H1 (cell line): Measurements from ENCODE around the gene THAP9. TPM values are rescaled to one million over a fixed set of nuclear protein-coding genes. Genes with fewer than 3 reads are reported as not detected.

Experiments
- CTCF ChIA-PET: fragments of 300-600 bp; sonication (Branson Sonifier 250); formaldehyde crosslinking; loops from one replicate; lab custom pipeline; 2021; ENCODE audit not compliant: partially characterized antibody; lab: Charles Lee
- POLR2A ChIA-PET: fragments of 300-600 bp; sonication (Branson Sonifier 250); formaldehyde crosslinking; loops from one replicate; lab custom pipeline; 2021; ENCODE audit warnings: inconsistent platforms; ENCODE audit not compliant: partially characterized antibody; lab: Charles Lee
- DNase-seq, 2 experiments: peaks; one replicate each; pipeline versions ENCODE4 v3.0.0 to v3.0.0-alpha.2; 2010 to 2022; ENCODE audit warnings: low spot score in 2 of 2, low read depth in 1 of 2, mixed read lengths in 1 of 2
- FAIRE-seq: peaks from 2 replicates; lab custom pipeline; 2011; peaks lifted over from hg19 to GRCh38; lab: Jason Lieb, UNC
- H2AFZ ChIP-seq: 2 replicates; pipeline ENCODE4 v1.8.1; 2012; ENCODE audit warnings: low read length, inconsistent platforms
- H2AK5ac ChIP-seq: 2 replicates; pipeline ENCODE4 v1.6.1; 2013; ENCODE audit warnings: low read depth, low read length
- H2BK120ac ChIP-seq: replicated peaks from 2 replicates; pipeline ENCODE3; 2013; ENCODE audit warnings: low read depth, low read length, inconsistent platforms
- H2BK12ac ChIP-seq: 2 replicates; pipeline ENCODE4 v1.6.1; 2013; ENCODE audit warnings: low read depth, low read length
- H2BK15ac ChIP-seq: 2 replicates; pipeline ENCODE4 v1.6.1; 2013; ENCODE audit warnings: low read length
- H2BK20ac ChIP-seq: 2 replicates; pipeline ENCODE4 v1.6.1; 2013; ENCODE audit warnings: low read length
- H2BK5ac ChIP-seq: 2 replicates; pipeline ENCODE4 v1.6.1; 2013; ENCODE audit warnings: low read depth, low read length
- H3K14ac ChIP-seq: 2 replicates; pipeline ENCODE4 v1.6.1; 2013; ENCODE audit warnings: inconsistent platforms; ENCODE audit not compliant: insufficient read length
- H3K18ac ChIP-seq: 2 replicates; pipeline ENCODE4 v1.6.1; 2013; ENCODE audit warnings: low read length; ENCODE audit errors: extremely low read depth
- H3K23ac ChIP-seq: 2 replicates; pipeline ENCODE4 v1.6.1; 2013; ENCODE audit warnings: inconsistent platforms; ENCODE audit not compliant: insufficient read length
- H3K23me2 ChIP-seq: 2 replicates; pipeline ENCODE4 v1.6.1; 2013; ENCODE audit warnings: low read depth, low read length
- H3K27ac ChIP-seq: 2 replicates; pipeline ENCODE4 v1.6.1; 2011; ENCODE audit warnings: low read depth, low read length, inconsistent platforms
- H3K27me3 ChIP-seq, 4 experiments: replicated peaks in 1 of 4; 1 replicate in 1 of 4; 2 replicates in 3 of 4; pipeline versions ENCODE4 v1.6.1 to v1.8.1; 2011 to 2013; ENCODE audit warnings: low read length in 3 of 4, mild to moderate bottlenecking in 3 of 4, inconsistent platforms in 2 of 4, mixed read lengths in 2 of 4, moderate library complexity in 1 of 4; ENCODE audit not compliant: control insufficient read depth in 3 of 4, insufficient read depth in 3 of 4; ENCODE audit errors: extremely low read depth in 1 of 4
- H3K36me3 ChIP-seq, 4 experiments: 2 replicates each; pipeline versions ENCODE4 v1.6.1 to v1.8.1; 2011 to 2013; ENCODE audit warnings: mild to moderate bottlenecking in 4 of 4, low read length in 3 of 4, moderate library complexity in 2 of 4, control low read depth in 1 of 4, inconsistent platforms in 1 of 4; ENCODE audit not compliant: insufficient read depth in 4 of 4, control insufficient read depth in 2 of 4
- H3K4ac ChIP-seq: replicated peaks from 2 replicates; pipeline ENCODE3; 2013; ENCODE audit warnings: low read length, low read depth, mixed read lengths, inconsistent platforms; ENCODE audit not compliant: insufficient read length
- H3K4me1 ChIP-seq, 4 experiments: replicated peaks in 1 of 4; 1 replicate in 1 of 4; 2 replicates in 3 of 4; pipeline versions ENCODE4 v1.6.1 to v1.8.1; 2011 to 2013; ENCODE audit warnings: low read length in 3 of 4, inconsistent platforms in 2 of 4, mixed read lengths in 1 of 4; ENCODE audit not compliant: insufficient read depth in 4 of 4, control insufficient read depth in 3 of 4
- H3K4me2 ChIP-seq, 2 experiments: 2 replicates each; pipeline versions ENCODE4 v1.6.1 to v1.8.1; 2011 to 2013; ENCODE audit warnings: low read depth in 2 of 2, low read length in 2 of 2, control low read depth in 1 of 2, inconsistent platforms in 1 of 2, mild to moderate bottlenecking in 1 of 2; ENCODE audit not compliant: insufficient read depth in 1 of 2
- H3K4me3 ChIP-seq, 4 experiments: fragments of 200-600, 300-600 bp in 1 of 4; sonication (generic), shearing (Covaris generic), sonication (Bioruptor Twin) in 1 of 4; 2 replicates each; pipeline versions ENCODE4 v1.5.1 to v1.8.1; 2011 to 2016; ENCODE audit warnings: low read length in 4 of 4, low read depth in 3 of 4, control low read depth in 2 of 4, inconsistent platforms in 2 of 4, mild to moderate bottlenecking in 2 of 4, mixed read lengths in 1 of 4, moderate library complexity in 1 of 4; ENCODE audit not compliant: insufficient read depth in 2 of 4; ENCODE audit errors: extremely low read depth in 1 of 4
- H3K56ac ChIP-seq: replicated peaks from 2 replicates; pipeline ENCODE3; 2013; ENCODE audit warnings: low read depth, mild to moderate bottlenecking, mixed read lengths, low read length, inconsistent platforms; ENCODE audit not compliant: insufficient read length
- H3K79me1 ChIP-seq: 2 replicates; pipeline ENCODE4 v1.6.1; 2013; ENCODE audit warnings: low read depth, low read length, control low read depth
- H3K79me2 ChIP-seq, 2 experiments: 2 replicates each; pipeline versions ENCODE4 v1.6.1 to v1.8.1; 2012 to 2013; ENCODE audit warnings: low read length in 2 of 2, mild to moderate bottlenecking in 2 of 2, inconsistent platforms in 1 of 2; ENCODE audit not compliant: insufficient read depth in 2 of 2, control insufficient read depth in 1 of 2
- H3K9ac ChIP-seq, 4 experiments: replicated peaks in 1 of 4; 1 replicate in 1 of 4; 2 replicates in 3 of 4; pipeline versions ENCODE4 v1.6.1 to v1.8.1; 2011 to 2013; ENCODE audit warnings: low read depth in 3 of 4, low read length in 3 of 4, control low read depth in 2 of 4, mild to moderate bottlenecking in 2 of 4, moderate library complexity in 2 of 4, inconsistent platforms in 1 of 4; ENCODE audit errors: extremely low read depth in 1 of 4
- H3K9me3 ChIP-seq, 2 experiments: 2 replicates each; pipeline versions ENCODE4 v1.6.1 to v1.8.1; 2012 to 2013; ENCODE audit warnings: mild to moderate bottlenecking in 2 of 2, moderate library complexity in 2 of 2, control low read depth in 1 of 2, inconsistent platforms in 1 of 2, low read depth in 1 of 2, low read length in 1 of 2, mixed read lengths in 1 of 2; ENCODE audit not compliant: insufficient read depth in 2 of 2
- H4K20me1 ChIP-seq, 2 experiments: replicated peaks in 1 of 2; 2 replicates each; pipeline versions ENCODE3 to v1.8.1; 2011 to 2013; ENCODE audit warnings: inconsistent platforms in 2 of 2, low read length in 2 of 2, mild to moderate bottlenecking in 1 of 2; ENCODE audit not compliant: insufficient read depth in 2 of 2, control insufficient read depth in 1 of 2
- H4K5ac ChIP-seq: 2 replicates; pipeline ENCODE4 v1.6.1; 2013; ENCODE audit warnings: low read length, low read depth, mixed read lengths, inconsistent platforms; ENCODE audit not compliant: insufficient read length
- H4K8ac ChIP-seq: 2 replicates; pipeline ENCODE4 v1.8.0; 2013; ENCODE audit warnings: mild to moderate bottlenecking, moderate library complexity, low read length, inconsistent platforms; ENCODE audit not compliant: insufficient read depth; ENCODE audit errors: extremely low read depth
- H4K91ac ChIP-seq: replicated peaks from 2 replicates; pipeline ENCODE3; 2013; ENCODE audit warnings: low read length, mixed read lengths, inconsistent platforms; ENCODE audit not compliant: insufficient read length
- BACH1 ChIP-seq: IDR thresholded peaks from 2 replicates; pipeline ENCODE4 v1.6.1; 2012; ENCODE audit warnings: low read length, improper control_type of control experiment
- CREB1 ChIP-seq: IDR thresholded peaks from 2 replicates; pipeline ENCODE4 v1.6.1; 2012; ENCODE audit warnings: inconsistent platforms
- MAX ChIP-seq: IDR thresholded peaks from 2 replicates; pipeline ENCODE4 v1.6.1; 2012; ENCODE audit warnings: inconsistent platforms
- NRF1 ChIP-seq: IDR thresholded peaks from 2 replicates; pipeline ENCODE4 v1.6.1; 2011; ENCODE audit warnings: mild to moderate bottlenecking, low read depth, low read length, improper control_type of control experiment
- PHF8 ChIP-seq: fragments of 200-600 bp; sonication (generic); conservative IDR thresholded peaks from 2 replicates; pipeline ENCODE4 v1.7.1; 2012; ENCODE audit warnings: low read depth, mild to moderate bottlenecking, inconsistent platforms, low read length, moderate library complexity
- POLR2A ChIP-seq, 2 experiments: IDR thresholded peaks; 1 replicate in 1 of 2; 2 replicates in 1 of 2; pipeline ENCODE4 v1.6.1; 2011; ENCODE audit warnings: low read depth in 2 of 2, low read length in 2 of 2, mild to moderate bottlenecking in 2 of 2; ENCODE audit errors: control extremely low read depth in 1 of 2
- RAD21 ChIP-seq, 2 experiments: IDR thresholded peaks in 1 of 2; conservative IDR thresholded peaks in 1 of 2; 2 replicates each; pipeline ENCODE4 v1.6.1; 2011; ENCODE audit warnings: low read depth in 2 of 2, low read length in 2 of 2, improper control_type of control experiment in 1 of 2, inconsistent platforms in 1 of 2, mild to moderate bottlenecking in 1 of 2, moderate library complexity in 1 of 2
- RFX5 ChIP-seq: IDR thresholded peaks from 2 replicates; pipeline ENCODE4 v1.6.1; 2011; ENCODE audit warnings: low read depth, low read length, improper control_type of control experiment, borderline replicate concordance
- RXRA ChIP-seq: IDR thresholded peaks from 2 replicates; pipeline ENCODE4 v1.6.1; 2011; ENCODE audit warnings: low read depth, mild to moderate bottlenecking, low read length, moderate library complexity; ENCODE audit not compliant: insufficient read depth
- SUZ12 ChIP-seq: fragments of 200-600 bp; sonication (generic); IDR thresholded peaks from 2 replicates; pipeline ENCODE4 v1.6.1; 2012; ENCODE audit warnings: mild to moderate bottlenecking, inconsistent platforms, low read length, moderate library complexity, mixed read lengths
- TEAD4 ChIP-seq: IDR thresholded peaks from 2 replicates; pipeline ENCODE4 v1.6.1; 2012; ENCODE audit warnings: low read depth, low read length, inconsistent platforms, mixed read lengths
- YY1 ChIP-seq: IDR thresholded peaks from 2 replicates; pipeline ENCODE4 v1.6.1; 2011; ENCODE audit warnings: low read depth, mild to moderate bottlenecking, low read length
- WGBS, 2 experiments: shearing (Covaris generic) in 1 of 2; methylation state at CpG; one replicate each; pipeline versions ENCODE4 v1.1.6 to v1.1.7; 2013 to 2015; ENCODE audit warnings: low lambda C conversion rate in 2 of 2, mixed read lengths in 2 of 2, inconsistent platforms in 1 of 2, low coverage in 1 of 2, missing lambda C conversion rate in 1 of 2; ENCODE audit not compliant: insufficient replicate concordance in 2 of 2, insufficient coverage in 1 of 2, insufficient read length in 1 of 2; ENCODE audit errors: extremely low coverage in 1 of 2, missing lambda C conversion rate in 1 of 2; 5-methylcytosine and 5-hydroxymethylcytosine counted together
- polyA plus RNA-seq, 7 experiments: library from polyadenylated mRNA; depleted of rRNA in 3 of 7; stranded (reverse) in 5 of 7; unstranded in 2 of 7; fragments of >200 nt in 5 of 7; fragments of 200-250 nt in 2 of 7; gene quantifications; 1 replicate in 5 of 7; 2 replicates in 1 of 7; 4 replicates in 1 of 7; pipeline versions ENCODE4 v1.2.1 to v1.2.3, GENCODE V29; 2011 to 2013; ENCODE audit warnings: missing spikeins in 2 of 7, mixed read lengths in 2 of 7
- total RNA-seq: library from RNA; stranded (reverse); fragmentation: NEBNext Ultra II Directional; extraction: Animal tissue kit (Norgen Biotek cat#: 25700); gene quantifications from 2 replicates; pipeline ENCODE4 v1.2.1, GENCODE V29; 2021

The THAP9 gene
- total and polyA plus RNA-seq, 2 of the 8 experiments (the other 6 are each of a cell fraction or from before 2014, with no cell fraction given), result 6.1 to 13.2 TPM

- no peak within 1 kb of the TSS for H2BK12ac ChIP-seq
- no peak within 1 kb of the TSS for H2BK15ac ChIP-seq
- WGBS, 2 experiments, result 2% methylated on average over 67 of the region's 71 CpGs; no CpG with 5 or more reads in 1 of the 2 experiments
- H3K4ac ChIP-seq, result no peak within 1 kb of the TSS
- DNase-seq (peak; percentile 70 to 94), FAIRE-seq (no peak)
- H3K56ac ChIP-seq, result peak within 1 kb of the TSS; percentile 83
- H3K79me2 ChIP-seq, result peaks cover 5 to 59% of the 10 kb centered on the region in 2 experiments
- peaks cover 0 to 3% (median 1%) of the 10 kb centered on the region in 4 experiments; a peak in 2 of 7 replicates for H3K4me1 ChIP-seq
- H2AK5ac ChIP-seq, result no peak within 1 kb of the TSS; the same call in 1 of the 2 replicates
- H2AFZ ChIP-seq, result 0 out of 2 replicates have a peak within 1 kb of the TSS, but pooled peaks have one; percentile 2
- H2BK20ac ChIP-seq, result no peak within 1 kb of the TSS
- H3K79me1 ChIP-seq, result no peaks in the 10 kb centered on the region
- H3K4me2 ChIP-seq, result peak within 1 kb of the TSS; percentile 77 to 78
- peak within 1 kb of the TSS; percentile 89 for H3K27ac ChIP-seq
- no peak within 1 kb of the TSS for H3K23ac ChIP-seq
- H2BK120ac ChIP-seq, result no peak within 1 kb of the TSS
- peak within 1 kb of the TSS; percentile 82 for H3K14ac ChIP-seq
- peak within 1 kb of the TSS; percentile 93 to 100 (median 96) for H3K4me3 ChIP-seq
- peak within 1 kb of the TSS; percentile 84 for H4K91ac ChIP-seq
- H2BK5ac ChIP-seq, result peak within 1 kb of the TSS; percentile 85
- peaks cover 2% of the 10 kb centered on the region for H3K23me2 ChIP-seq
- ChIA-PET POLR2A (interaction anchor here (0.5 to 9.1 kb wide), 4 partner anchors 10 to 564 kb away, joined by 3 to 86 read pairs (median 3); partner anchors contain the start of genes HELQ, MRPS18C and THAP9), CTCF (no interaction called here)
- H4K20me1 ChIP-seq, result peaks cover 3 to 5% of the 10 kb centered on the region in 2 experiments
- H4K5ac ChIP-seq, result peak within 1 kb of the TSS; percentile 89
- no peaks in the 10 kb centered on the region for H3K27me3 ChIP-seq
- peak within 1 kb of the TSS; percentile 91 for H3K18ac ChIP-seq
- peaks cover 11 to 32% (median 22%) of the 10 kb centered on the region in 4 experiments; a peak in 7 of 8 replicates for H3K36me3 ChIP-seq
- peak within 1 kb of the TSS; percentile 93 for H4K8ac ChIP-seq
- peak within 1 kb of the TSS; percentile 83 to 94 (median 94) for H3K9ac ChIP-seq
- no peaks in the 10 kb centered on the region for H3K9me3 ChIP-seq
- TF ChIP-seq SUZ12 (no peak), CREB1 (peak; percentile 98), RXRA (no peak), BACH1 (no peak), RAD21 (IDR thresholded peaks at IDR 0.05 in 1 of 2, conservative IDR thresholded peaks at IDR 0.05 in 1 of 2; ENCODE audit: low read depth in 2 of 2, low read length in 2 of 2) (no peak), YY1 (peak; percentile 66; the same call in 1 of the 2 replicates), RFX5 (no peak), POLR2A (IDR thresholded peaks at IDR 0.05; ENCODE audit: control extremely low read depth in 1 of 2, low read depth in 2 of 2, low read length in 2 of 2) (peak; percentile 84 to 90), PHF8 (peak; percentile 92), NRF1 (no peak), MAX (peak; percentile 94), TEAD4 (no peak)
Observed at GRCh38 chr4:82890901-82891706, 9.4 kb upstream of the THAP9 start, which contains the start of gene SEC31A. Gene SEC31A, minus strand, starts transcription at chr4:82891153. Its CDS starts 9,217 bp downstream, at chr4:82881936.
